GM21526 (cell line): ENCODE data around the gene CCDC89.
"Not testable (repeated sequence)": the region's sequence is repeated elsewhere in the genome, so short reads cannot be mapped to it uniquely, and the experiment has no call there.

Source experiments
- ATAC-seq: cut with Tn5 transposase; IDR thresholded peaks from one replicate; pipeline ENCODE4 v1.9.1; 2021; ENCODE audit warnings: moderate library complexity; ENCODE audit not compliant: unreplicated experiment, low FRiP score

The CCDC89 gene

GRCh38 chr11:85656777-85657176 is 29.2 kb downstream of the CCDC89 start:
- no peak for ATAC-seq

- ATAC-seq = not testable (repeated sequence)
These were observed 31.7 kb downstream of the CCDC89 start for GRCh38 chr11:85654343-85654742.

DNA sequence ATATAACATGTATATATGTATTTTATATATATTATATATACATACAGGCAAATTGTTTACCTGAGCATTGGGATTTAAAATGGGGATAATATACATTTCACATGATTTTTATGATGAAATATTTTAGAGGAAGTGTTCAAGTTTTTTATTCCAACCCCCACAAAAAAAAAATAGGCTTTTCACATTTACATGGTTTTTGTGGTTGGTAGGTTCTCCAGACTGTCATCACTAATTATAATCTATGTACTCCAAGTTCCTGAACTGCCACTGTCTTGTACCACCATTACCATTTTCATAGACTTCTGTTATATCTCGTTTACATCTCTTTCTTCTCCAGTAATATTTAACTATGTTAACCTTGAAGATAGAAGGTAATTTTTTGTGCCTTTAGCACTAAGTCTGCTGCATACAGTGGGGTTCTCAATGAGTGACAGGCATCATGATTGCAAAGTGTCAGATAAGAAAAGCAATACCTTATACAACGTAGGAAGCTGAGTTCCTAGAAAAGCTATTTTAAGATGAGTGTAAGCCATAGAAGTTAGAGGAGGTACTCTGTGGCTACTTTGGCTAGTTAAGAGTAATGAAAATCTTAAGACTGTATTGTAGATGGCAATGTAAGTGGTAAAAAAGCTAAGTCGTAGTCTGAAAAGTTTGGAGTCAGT is 33.1 kb downstream of the CCDC89 start:
- no peak for ATAC-seq

GRCh38 chr11:85651118-85651517 is 34.9 kb downstream of the CCDC89 start:
- ATAC-seq = no peak

GRCh38 chr11:85647604-85648299 is 38.2 kb downstream of the CCDC89 start, which contains the start of gene TMEM126A:
Gene TMEM126A, plus strand, starts transcription at chr11:85647967. Its CDS starts 2,289 bp downstream, at chr11:85650256.
- ATAC-seq = peak; percentile 99

GRCh38 chr11:85647078-85647477 is 38.9 kb downstream of the CCDC89 start:
- ATAC-seq = peak; percentile 3

- ATAC-seq = no peak
These were observed 42.8 kb downstream of the CCDC89 start for GRCh38 chr11:85643191-85643614.

- ATAC-seq = no peak
These were observed 51.2 kb downstream of the CCDC89 start for GRCh38 chr11:85634747-85635146.
